DOHH2 (cell line): ENCODE data around the gene PPP1R15B.

Experiments used
- H3F3A ChIP-seq: fragments of 200-600 bp; sonication (generic), shearing (Covaris generic); 2 replicates; pipeline ENCODE4 v1.6.0; 2016; ENCODE audit warnings: antibody characterized with exemption, mild to moderate bottlenecking; ENCODE audit not compliant: control insufficient read depth, insufficient read depth
- H3K27ac ChIP-seq: fragments of 200-600 bp; sonication (generic); 2 replicates; pipeline ENCODE4 v1.5.1; 2014; ENCODE audit warnings: low read depth, mild to moderate bottlenecking, low read length, moderate library complexity
- H3K27me3 ChIP-seq: fragments of 200-600 bp; sonication (generic); 2 replicates; pipeline ENCODE4 v1.6.1; 2014; ENCODE audit warnings: mild to moderate bottlenecking, low read length, mixed read lengths; ENCODE audit not compliant: control insufficient read depth
- H3K36me3 ChIP-seq: fragments of 200-600 bp; sonication (generic); 2 replicates; pipeline ENCODE4 v1.6.1; 2014; ENCODE audit warnings: mild to moderate bottlenecking, low read length, moderate library complexity, mixed read lengths; ENCODE audit not compliant: control insufficient read depth
- H3K4me1 ChIP-seq: fragments of 200-600 bp; sonication (generic); 2 replicates; pipeline ENCODE4 v1.6.1; 2014; ENCODE audit warnings: mild to moderate bottlenecking, low read length, mixed read lengths; ENCODE audit not compliant: control insufficient read depth
- H3K4me2 ChIP-seq: fragments of 200-600 bp; sonication (generic); 2 replicates; pipeline ENCODE4 v1.6.0; 2014; ENCODE audit warnings: mild to moderate bottlenecking, low read length, moderate library complexity
- H3K4me3 ChIP-seq: fragments of 200-600 bp; sonication (generic); 2 replicates; pipeline ENCODE4 v1.5.1; 2014; ENCODE audit warnings: mild to moderate bottlenecking, low read length, mixed read lengths
- H3K79me2 ChIP-seq: fragments of 200-600 bp; sonication (generic); 2 replicates; pipeline ENCODE4 v1.6.1; 2014; ENCODE audit warnings: mild to moderate bottlenecking, low read length, mixed read lengths; ENCODE audit not compliant: control insufficient read depth
- H3K9me2 ChIP-seq: fragments of 200-600 bp; sonication (generic); replicated peaks from 2 replicates; pipeline ENCODE4 v1.6.1; 2014; ENCODE audit warnings: mild to moderate bottlenecking, low read length, mixed read lengths; ENCODE audit not compliant: control insufficient read depth
- H3K9me3 ChIP-seq: fragments of 200-600 bp; sonication (generic); 2 replicates; pipeline ENCODE4 v1.6.1; 2014; ENCODE audit warnings: antibody characterized with exemption, low read length, mixed read lengths; ENCODE audit not compliant: control insufficient read depth, insufficient read depth
- H4K20me1 ChIP-seq: fragments of 200-600 bp; sonication (generic); 2 replicates; pipeline ENCODE4 v1.6.0; 2014; ENCODE audit warnings: low read depth, mild to moderate bottlenecking, antibody characterized with exemption, low read length, moderate library complexity; ENCODE audit not compliant: control insufficient read depth, insufficient read depth
- EZH2phosphoT487 ChIP-seq: fragments of 200-600 bp; sonication (generic); IDR thresholded peaks from 2 replicates; pipeline ENCODE4 v1.6.1; 2017; ENCODE audit warnings: borderline replicate concordance, mild to moderate bottlenecking, antibody characterized with exemption, low read length, moderate library complexity, mixed read lengths
- TF ChIP-seq, protein P1 (sequence below): fragments of 200-600 bp; sonication (generic); IDR thresholded peaks from one replicate; pipeline ENCODE4 v1.5.1; 2014; ENCODE audit warnings: antibody characterized with exemption, mild to moderate bottlenecking, low read depth, low read length; ENCODE audit not compliant: poor library complexity, severe bottlenecking

Gene PPP1R15B

GRCh38 chr1:204357551-204358490, 53.8 kb downstream of the PPP1R15B start:
- Histone ChIP-seq H4K20me1 (no peaks in the 10 kb centered on the region), H3K9me2 (no peaks in the 10 kb centered on the region), H3K9me3 (no peaks in the 10 kb centered on the region), H3K4me3 (no peak overlapping the region), H3K4me1 (no peaks in the 10 kb centered on the region), H3K36me3 (no peaks in the 10 kb centered on the region), H3K79me2 (no peaks in the 10 kb centered on the region), H3K27me3 (peaks cover 33% of the 10 kb centered on the region), H3F3A (no peaks in the 10 kb centered on the region), H3K4me2 (no peak overlapping the region), H3K27ac (no peak overlapping the region)
- TF ChIP-seq EZH2phosphoT487, result no peak
- TF ChIP-seq, protein P1, sequence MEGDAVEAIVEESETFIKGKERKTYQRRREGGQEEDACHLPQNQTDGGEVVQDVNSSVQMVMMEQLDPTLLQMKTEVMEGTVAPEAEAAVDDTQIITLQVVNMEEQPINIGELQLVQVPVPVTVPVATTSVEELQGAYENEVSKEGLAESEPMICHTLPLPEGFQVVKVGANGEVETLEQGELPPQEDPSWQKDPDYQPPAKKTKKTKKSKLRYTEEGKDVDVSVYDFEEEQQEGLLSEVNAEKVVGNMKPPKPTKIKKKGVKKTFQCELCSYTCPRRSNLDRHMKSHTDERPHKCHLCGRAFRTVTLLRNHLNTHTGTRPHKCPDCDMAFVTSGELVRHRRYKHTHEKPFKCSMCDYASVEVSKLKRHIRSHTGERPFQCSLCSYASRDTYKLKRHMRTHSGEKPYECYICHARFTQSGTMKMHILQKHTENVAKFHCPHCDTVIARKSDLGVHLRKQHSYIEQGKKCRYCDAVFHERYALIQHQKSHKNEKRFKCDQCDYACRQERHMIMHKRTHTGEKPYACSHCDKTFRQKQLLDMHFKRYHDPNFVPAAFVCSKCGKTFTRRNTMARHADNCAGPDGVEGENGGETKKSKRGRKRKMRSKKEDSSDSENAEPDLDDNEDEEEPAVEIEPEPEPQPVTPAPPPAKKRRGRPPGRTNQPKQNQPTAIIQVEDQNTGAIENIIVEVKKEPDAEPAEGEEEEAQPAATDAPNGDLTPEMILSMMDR, result no peak

GRCh38 chr1:204356997-204357396, 54.6 kb downstream of the PPP1R15B start:
- Histone ChIP-seq H3K9me2 (no peaks in the 10 kb centered on the region), H3K27me3 (peaks cover 25% of the 10 kb centered on the region), H3K9me3 (no peaks in the 10 kb centered on the region), H3K27ac (no peak overlapping the region), H3K4me2 (no peak overlapping the region), H3K4me3 (no peak overlapping the region), H3K79me2 (no peaks in the 10 kb centered on the region), H3K36me3 (no peaks in the 10 kb centered on the region), H4K20me1 (no peaks in the 10 kb centered on the region), H3K4me1 (no peaks in the 10 kb centered on the region), H3F3A (no peaks in the 10 kb centered on the region)
- TF ChIP-seq EZH2phosphoT487, result no peak
- TF ChIP-seq, protein P1, result no peak

DNA sequence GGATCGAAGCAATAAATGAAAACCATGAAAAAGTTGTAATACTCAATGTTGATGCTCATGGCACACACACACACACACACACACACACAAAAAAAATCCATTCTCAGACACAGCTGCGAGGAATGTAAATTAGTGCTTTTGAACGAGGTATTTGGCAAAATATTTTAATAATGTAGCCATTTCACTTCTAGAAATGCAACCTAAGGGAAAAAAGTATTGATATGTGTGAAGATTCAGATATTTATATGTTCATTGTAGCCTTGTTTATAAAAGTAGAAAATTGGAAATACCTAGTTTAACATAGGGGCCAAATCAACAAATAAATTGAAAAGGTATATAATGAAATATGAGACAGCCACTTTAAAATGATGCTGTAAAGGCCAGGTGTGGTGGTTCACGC, 55.7 kb downstream of the PPP1R15B start:
- H3K4me3 ChIP-seq, result no peak overlapping the region
- H4K20me1 ChIP-seq, result no peaks in the 10 kb centered on the region
- no peaks in the 10 kb centered on the region for H3K4me1 ChIP-seq
- H3K4me2 ChIP-seq, result no peak overlapping the region
- no peak overlapping the region for H3K27ac ChIP-seq
- H3F3A ChIP-seq, result no peaks in the 10 kb centered on the region
- no peaks in the 10 kb centered on the region for H3K9me3 ChIP-seq
- TF ChIP-seq EZH2phosphoT487, result no peak
- TF ChIP-seq, protein P1, result no peak
- H3K9me2 ChIP-seq, result no peaks in the 10 kb centered on the region
- H3K36me3 ChIP-seq, result no peaks in the 10 kb centered on the region
- H3K27me3 ChIP-seq, result peaks cover 21% of the 10 kb centered on the region
- H3K79me2 ChIP-seq, result no peaks in the 10 kb centered on the region
